ENCODE measurements around the gene POLR2E. TPM values are rescaled to one million over a fixed set of nuclear protein-coding genes. Genes with fewer than 3 reads are reported as not detected.
A peak's percentile ranks its signal among the peaks of the same experiment; 100 is the strongest.

POLR2E gene
- total RNA-seq, 1 experiment from 2014 or later: 281 TPM

GRCh38 chr19:1133471-1133929 is 38.3 kb upstream of the POLR2E start:
- CTCF ChIA-PET: no interaction called here
- Histone ChIP-seq H2AFZ (ENCODE audit: low read depth, low read length, poor library complexity, severe bottlenecking) (no peak overlapping the region), H3K36me3 (ENCODE audit: control insufficient read depth in 1 of 2, insufficient read depth in 2 of 2, low read length in 2 of 2) (peaks cover 0 to 8% of the 10 kb centered on the region in 2 experiments; a peak in 1 of 4 replicates), H3K9me3 (ENCODE audit: control insufficient read depth in 1 of 2, insufficient read depth in 1 of 2, low read depth in 1 of 2, low read length in 2 of 2) (no peaks in the 10 kb centered on the region), H3K27ac (ENCODE audit: low read depth, low read length) (no peak overlapping the region; the same call in 1 of the 2 replicates), H3K4me1 (ENCODE audit: control insufficient read depth in 1 of 2, insufficient read depth in 2 of 2, low read length in 2 of 2) (peaks cover 0 to 8% of the 10 kb centered on the region in 2 experiments; a peak in 2 of 4 replicates), H3K4me2 (ENCODE audit: low read length) (no peak overlapping the region), H3K79me2 (ENCODE audit: insufficient read depth, low read length) (peaks cover 32% of the 10 kb centered on the region; the same call in 1 of the 2 replicates), H3K4me3 (replicated peaks in 1 of 2; ENCODE audit: low read depth in 1 of 2, low read length in 2 of 2) (no peak overlapping the region), H3K9ac (ENCODE audit: low read length) (no peak overlapping the region), H4K20me1 (ENCODE audit: insufficient read depth) (no peaks in the 10 kb centered on the region), H3K9me2 (ENCODE audit: insufficient read depth) (no peaks in the 10 kb centered on the region), H3K27me3 (ENCODE audit: insufficient read depth, low read length) (no peaks in the 10 kb centered on the region)
- ATAC-seq (peak; percentile 90), DNase-seq (ENCODE audit: low read depth, low spot score) (peak; percentile 34)
- intact Hi-C loops (cut with micrococcal nuclease): no loop called here
- TF ChIP-seq SP1 (IDR thresholded peaks at IDR 0.05; ENCODE audit: low read depth) (no peak), ZFX (IDR thresholded peaks at IDR 0.05) (no peak), CBX3 (IDR thresholded peaks at IDR 0.05; ENCODE audit: low read depth) (no peak), RAD21 (IDR thresholded peaks at IDR 0.05; ENCODE audit: low read depth) (no peak), TCF7L2 (IDR thresholded peaks at IDR 0.05; ENCODE audit: borderline replicate concordance, extremely low read depth, insufficient read depth, insufficient read length) (no peak), YY1 (IDR thresholded peaks at IDR 0.05; ENCODE audit: extremely low read depth, insufficient replicate concordance, low read depth, low read length) (no peak), SRF (IDR thresholded peaks at IDR 0.05; ENCODE audit: low read depth) (no peak), FOSL1 (IDR thresholded peaks at IDR 0.05; ENCODE audit: low read depth) (no peak), EZH2phosphoT487 (IDR thresholded peaks at IDR 0.05; ENCODE audit: borderline replicate concordance) (no peak), EGR1 (IDR thresholded peaks at IDR 0.05; ENCODE audit: low read depth) (no peak)
- TF ChIP-seq, protein P1, sequence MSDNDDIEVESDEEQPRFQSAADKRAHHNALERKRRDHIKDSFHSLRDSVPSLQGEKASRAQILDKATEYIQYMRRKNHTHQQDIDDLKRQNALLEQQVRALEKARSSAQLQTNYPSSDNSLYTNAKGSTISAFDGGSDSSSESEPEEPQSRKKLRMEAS (IDR thresholded peaks at IDR 0.05): no peak
- TF ChIP-seq, protein P2, sequence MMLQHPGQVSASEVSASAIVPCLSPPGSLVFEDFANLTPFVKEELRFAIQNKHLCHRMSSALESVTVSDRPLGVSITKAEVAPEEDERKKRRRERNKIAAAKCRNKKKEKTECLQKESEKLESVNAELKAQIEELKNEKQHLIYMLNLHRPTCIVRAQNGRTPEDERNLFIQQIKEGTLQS (IDR thresholded peaks at IDR 0.05): no peak
- POLR2A ChIA-PET: interaction anchor here (1.1 kb wide), 1 partner anchor 10 kb away, joined by 4 read pairs; no protein-coding TSS in a partner anchor
- no TSS peak for BruUV-seq (replicated peaks)
- RAD21 ChIA-PET (ENCODE audit: low non-redundant PET in 1 of 2, low total read pairs in 2 of 2, uncharacterized antibody in 2 of 2, unreplicated experiment in 2 of 2): interaction anchor here in 1 of 2 experiments (0.6 kb wide), 1 partner anchor 363 kb away, joined by 3 read pairs; no protein-coding TSS in a partner anchor
